Spinal cord (tissue), 10 donors: ENCODE data around the gene HNRNPDL. TPM values are rescaled to one million over a fixed set of nuclear protein-coding genes. Genes with fewer than 3 reads are reported as not detected.
"Not testable (repeated sequence)": the region's sequence is repeated elsewhere in the genome, so short reads cannot be mapped to it uniquely, and the experiment has no call there.

Source experiments
- DNase-seq, 6 donors: peaks; one replicate each; pipeline versions ENCODE4 v3.0.0 to v3.0.0-alpha.2; 2013 to 2015; ENCODE audit warnings: low spot score in 6 of 6, low read depth in 4 of 6
- H3K27ac ChIP-seq: one replicate; pipeline ENCODE4 v1.5.1; 2013; ENCODE audit warnings: low read depth, low read length, control low read depth
- H3K27me3 ChIP-seq: one replicate; pipeline ENCODE4 v1.6.1; 2013; ENCODE audit warnings: low read length; ENCODE audit not compliant: control insufficient read depth, insufficient read depth
- H3K36me3 ChIP-seq: one replicate; pipeline ENCODE4 v1.6.1; 2013; ENCODE audit warnings: low read length; ENCODE audit not compliant: control insufficient read depth, insufficient read depth
- H3K4me1 ChIP-seq: one replicate; pipeline ENCODE4 v1.6.1; 2013; ENCODE audit warnings: low read length; ENCODE audit not compliant: control insufficient read depth, insufficient read depth
- H3K4me3 ChIP-seq: one replicate; pipeline ENCODE4 v1.5.1; 2013; ENCODE audit warnings: low read depth, low read length, control low read depth
- H3K9me3 ChIP-seq: one replicate; pipeline ENCODE4 v1.6.1; 2013; ENCODE audit warnings: low read length; ENCODE audit not compliant: control insufficient read depth, insufficient read depth
- WGBS: methylation state at CpG from one replicate; pipeline ENCODE4 v1.1.5; 2013; ENCODE audit warnings: missing lambda C conversion rate; ENCODE audit not compliant: insufficient coverage; 5-methylcytosine and 5-hydroxymethylcytosine counted together
- polyA plus RNA-seq, 2 donors: library from polyadenylated mRNA; unstranded; fragments of 120-200 nt; gene quantifications; one replicate each; pipeline ENCODE4 v1.2.1, GENCODE V29; 2013; ENCODE audit not compliant: insufficient read length in 2 of 2
- total RNA-seq, 2 donors: library from RNA; depleted of rRNA in 1 of 2; stranded (reverse); fragments of 120-200 nt in 1 of 2; fragments of >200 nt in 1 of 2; gene quantifications; one replicate each; pipeline versions ENCODE4 v1.2.3 to v1.2.4, GENCODE V29; 2013 to 2014
- donor health status: healthy.

Gene HNRNPDL
- total and polyA plus RNA-seq, 4 donors = 178 to 528 (median 397) TPM

GRCh38 chr4:82425478-82425877 lies 4.8 kb downstream of the HNRNPDL start:
- no peak for DNase-seq
- no peak overlapping the region for H3K27ac ChIP-seq
- 96% methylated on average over 10 of the region's 10 CpGs for WGBS
- no peaks in the 10 kb centered on the region for H3K9me3 ChIP-seq
- no peaks in the 10 kb centered on the region for H3K27me3 ChIP-seq
- H3K4me1 ChIP-seq = peaks cover 4% of the 10 kb centered on the region
- H3K36me3 ChIP-seq = peaks cover 21% of the 10 kb centered on the region
- no peak overlapping the region for H3K4me3 ChIP-seq

GRCh38 chr4:82423245-82424054 lies 6.8 kb downstream of the HNRNPDL start:
- H3K27me3 ChIP-seq = no peaks in the 10 kb centered on the region
- peaks cover 4% of the 10 kb centered on the region for H3K4me1 ChIP-seq
- WGBS = 85% methylated on average over 2 of the region's 7 CpGs
- H3K9me3 ChIP-seq = no peaks in the 10 kb centered on the region
- no peak overlapping the region for H3K4me3 ChIP-seq
- peaks cover 21% of the 10 kb centered on the region for H3K36me3 ChIP-seq
- no peak for DNase-seq
- H3K27ac ChIP-seq = no peak overlapping the region

DNA sequence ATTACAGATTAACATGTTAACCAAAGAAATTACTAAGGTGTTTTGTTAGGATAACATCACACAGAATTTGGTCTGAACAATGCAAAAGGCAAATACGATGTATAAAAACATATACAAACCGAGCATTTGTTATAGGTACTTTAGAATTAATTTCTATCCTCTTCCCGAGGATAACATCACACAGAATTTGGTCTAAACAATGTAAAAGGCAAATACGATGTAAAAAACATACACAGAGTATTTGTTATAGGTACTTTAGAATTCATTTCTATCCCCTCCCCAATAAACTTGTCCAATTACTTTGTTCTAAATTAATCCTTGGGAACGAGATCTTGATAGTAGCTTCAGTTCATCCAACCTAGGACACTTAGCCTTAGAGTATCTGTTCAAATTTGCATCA lies 7.6 kb downstream of the HNRNPDL start:
- H3K4me1 ChIP-seq = peaks cover 4% of the 10 kb centered on the region
- no peaks in the 10 kb centered on the region for H3K27me3 ChIP-seq
- H3K36me3 ChIP-seq = peaks cover 21% of the 10 kb centered on the region
- DNase-seq = no peak
- no peaks in the 10 kb centered on the region for H3K9me3 ChIP-seq
- 83% methylated on average over 1 of the region's 5 CpGs for WGBS
- no peak overlapping the region for H3K27ac ChIP-seq
- H3K4me3 ChIP-seq = no peak overlapping the region

DNA sequence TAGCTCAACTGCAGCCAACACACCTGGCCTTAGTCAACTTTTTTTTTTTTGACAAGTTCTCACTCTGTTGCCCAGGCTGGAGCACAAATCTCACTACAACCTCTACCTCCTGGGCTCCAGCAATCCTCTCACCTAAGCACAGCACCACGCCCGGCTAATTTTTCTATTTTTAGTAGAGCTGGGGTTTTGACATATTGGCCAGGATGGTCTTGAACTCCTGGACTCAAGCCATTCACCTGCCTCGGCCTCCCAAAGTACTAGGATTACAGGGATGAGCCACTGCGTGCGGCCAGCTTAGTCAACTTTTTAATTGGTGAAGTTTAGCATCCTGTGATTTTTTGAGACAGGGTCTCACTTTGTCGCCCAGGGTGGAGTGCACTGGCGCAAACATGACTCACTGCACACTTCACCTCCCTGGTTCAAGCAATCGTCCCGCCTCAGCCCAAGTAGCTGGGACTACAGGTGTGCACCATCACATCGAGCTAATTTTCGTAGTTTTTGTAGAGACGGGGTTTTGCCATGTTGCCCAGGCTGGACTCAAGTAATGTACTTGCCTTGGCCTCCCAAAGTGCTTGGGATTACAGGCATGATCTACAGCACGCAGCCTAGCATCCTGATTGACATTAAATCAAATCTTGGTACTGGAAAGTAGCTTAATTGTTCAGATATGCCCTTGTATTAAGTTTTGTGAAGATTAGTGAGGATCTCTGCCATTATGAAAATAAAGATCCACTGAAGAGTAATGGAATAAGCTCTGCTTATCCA lies 8.3 kb downstream of the HNRNPDL start:
- Histone ChIP-seq H3K27ac (no peak overlapping the region), H3K36me3 (peaks cover 20% of the 10 kb centered on the region), H3K4me1 (peaks cover 2% of the 10 kb centered on the region), H3K4me3 (no peak overlapping the region), H3K27me3 (no peaks in the 10 kb centered on the region), H3K9me3 (no peaks in the 10 kb centered on the region)
- DNase-seq = no peak
- 85% methylated on average over 7 of the region's 13 CpGs for WGBS

GRCh38 chr4:82419451-82419850 lies 10.8 kb downstream of the HNRNPDL start:
- Histone ChIP-seq H3K27ac (no peak overlapping the region), H3K27me3 (no peaks in the 10 kb centered on the region), H3K36me3 (peaks cover 11% of the 10 kb centered on the region), H3K4me1 (no peaks in the 10 kb centered on the region), H3K4me3 (no peak overlapping the region), H3K9me3 (no peaks in the 10 kb centered on the region)
- WGBS = no CpG with 5 or more reads among the region's 3 CpGs
- no peak for DNase-seq

GRCh38 chr4:82415922-82416365 lies 14.3 kb downstream of the HNRNPDL start:
- H3K27ac ChIP-seq = no peak overlapping the region
- H3K4me3 ChIP-seq = no peak overlapping the region
- no peaks in the 10 kb centered on the region for H3K27me3 ChIP-seq
- DNase-seq = no peak
- H3K4me1 ChIP-seq = no peaks in the 10 kb centered on the region
- H3K9me3 ChIP-seq = no peaks in the 10 kb centered on the region
- 25% methylated on average over 12 of the region's 12 CpGs for WGBS
- H3K36me3 ChIP-seq = no peaks in the 10 kb centered on the region

GRCh38 chr4:82415061-82415460 lies 15.2 kb downstream of the HNRNPDL start:
- not testable (repeated sequence) for H3K36me3 ChIP-seq, H3K27ac ChIP-seq, H3K27me3 ChIP-seq, DNase-seq, H3K9me3 ChIP-seq, H3K4me3 ChIP-seq, H3K4me1 ChIP-seq
- WGBS = 96% methylated on average over 6 of the region's 11 CpGs

GRCh38 chr4:82403725-82404124 lies 26.5 kb downstream of the HNRNPDL start:
- Histone ChIP-seq H3K9me3 (no peaks in the 10 kb centered on the region), H3K36me3 (no peaks in the 10 kb centered on the region), H3K27me3 (no peaks in the 10 kb centered on the region), H3K4me1 (no peaks in the 10 kb centered on the region), H3K27ac (no peak overlapping the region), H3K4me3 (no peak overlapping the region)
- DNase-seq = no peak
- no CpG with 5 or more reads among the region's 1 CpG for WGBS

DNA sequence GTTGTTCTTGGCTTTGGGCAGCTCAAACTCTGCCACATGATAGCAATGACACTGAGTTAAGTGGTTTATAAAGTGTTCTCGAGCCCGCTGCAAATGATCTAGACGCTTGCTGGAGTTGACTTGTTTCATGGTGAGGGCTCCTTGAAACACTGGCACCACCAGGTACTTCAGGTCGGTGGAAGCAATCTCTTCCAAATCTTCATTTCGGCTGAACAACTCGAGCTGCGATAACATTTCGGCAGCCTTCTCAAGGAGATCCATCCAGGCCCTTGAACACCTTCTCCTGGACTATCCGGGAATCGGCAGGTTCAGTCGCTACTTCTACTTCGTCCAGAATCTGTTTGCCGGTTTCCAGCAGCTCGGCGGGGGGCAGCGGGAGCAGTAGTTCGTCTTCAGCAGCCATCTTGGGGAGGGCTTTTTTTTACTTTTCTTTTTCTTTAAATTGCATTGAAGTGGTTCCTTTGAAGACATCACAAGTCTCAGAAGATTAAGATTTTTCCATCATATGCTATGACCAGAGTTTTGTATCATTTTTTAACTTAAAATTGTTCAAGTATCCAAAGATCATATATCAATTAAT lies 28.0 kb downstream of the HNRNPDL start:
- WGBS = 96% methylated on average over 13 of the region's 17 CpGs
- Histone ChIP-seq H3K9me3 (no peaks in the 10 kb centered on the region), H3K4me1 (no peaks in the 10 kb centered on the region), H3K4me3 (no peak overlapping the region), H3K36me3 (no peaks in the 10 kb centered on the region), H3K27me3 (no peaks in the 10 kb centered on the region), H3K27ac (no peak overlapping the region)
- no peak for DNase-seq
